Measurements from ENCODE around the gene SAPCD1.
"Not testable (repeated sequence)": the region's sequence is repeated elsewhere in the genome, so short reads cannot be mapped to it uniquely, and the experiment has no call there.

The SAPCD1 gene

GRCh38 chr6:31784098-31784925 is 21.9 kb downstream of the SAPCD1 start:
- TF ChIP-seq CTCF (IDR thresholded peaks at IDR 0.05; ENCODE audit: insufficient read depth, low read depth, low read length, missing control alignments): no peak
- no peak overlapping the region for H3K4me3 ChIP-seq (ENCODE audit: low read length)
- DNase-seq (ENCODE audit: low read depth): no peak

- no peak for TF ChIP-seq CTCF (IDR thresholded peaks at IDR 0.05; ENCODE audit: insufficient read depth, low read depth, low read length, missing control alignments)
- DNase-seq (ENCODE audit: low read depth): no peak
- H3K4me3 ChIP-seq (ENCODE audit: low read length): no peak overlapping the region
Measured at GRCh38 chr6:31785475-31785874, 23.0 kb downstream of the SAPCD1 start.

- DNase-seq (ENCODE audit: low read depth): peak; percentile 37
- TF ChIP-seq CTCF (IDR thresholded peaks at IDR 0.05; ENCODE audit: insufficient read depth, low read depth, low read length, missing control alignments): peak; percentile 61
- H3K4me3 ChIP-seq (ENCODE audit: low read length): no peak overlapping the region
Measured at GRCh38 chr6:31791324-31792089, 29.1 kb downstream of the SAPCD1 start.

GRCh38 chr6:31792090-31792374 is 29.6 kb downstream of the SAPCD1 start:
- TF ChIP-seq CTCF (IDR thresholded peaks at IDR 0.05; ENCODE audit: insufficient read depth, low read depth, low read length, missing control alignments): no peak
- DNase-seq (ENCODE audit: low read depth): no peak
- no peak overlapping the region for H3K4me3 ChIP-seq (ENCODE audit: low read length)

- no peak overlapping the region for H3K4me3 ChIP-seq (ENCODE audit: low read length)
- DNase-seq (ENCODE audit: low read depth): peak; percentile 89
- TF ChIP-seq CTCF (IDR thresholded peaks at IDR 0.05; ENCODE audit: insufficient read depth, low read depth, low read length, missing control alignments): no peak
Measured at GRCh38 chr6:31792761-31793171, 30.3 kb downstream of the SAPCD1 start.

GRCh38 chr6:31793927-31794245 is 31.4 kb downstream of the SAPCD1 start:
- not testable (repeated sequence) for DNase-seq (ENCODE audit: low read depth)
- H3K4me3 ChIP-seq (ENCODE audit: low read length): peak overlapping the region; percentile 94

GRCh38 chr6:31794294-31794865 is 31.9 kb downstream of the SAPCD1 start:
- peak overlapping the region; percentile 94 for H3K4me3 ChIP-seq (ENCODE audit: low read length)
- no peak for TF ChIP-seq CTCF (IDR thresholded peaks at IDR 0.05; ENCODE audit: insufficient read depth, low read depth, low read length, missing control alignments)
- DNase-seq (ENCODE audit: low read depth): peak; percentile 50
